HEK293T (cell line): ENCODE measurements around the gene ZNF138.

ENCODE experiments used
- ARNT ChIP-seq: fragments of 450-650 bp; IDR thresholded peaks from 2 replicates; pipeline ENCODE4 v1.6.1; 2017; ENCODE audit warnings: mild to moderate bottlenecking
- BHLHE40 ChIP-seq: fragments of 450-650 bp; IDR thresholded peaks from 2 replicates; pipeline ENCODE4 v1.6.1; 2016; ENCODE audit warnings: mild to moderate bottlenecking, moderate library complexity, borderline replicate concordance
- ELF4 ChIP-seq: fragments of 450-650 bp; IDR thresholded peaks from 2 replicates; pipeline ENCODE4 v1.6.1; 2017; ENCODE audit warnings: antibody characterized with exemption
- FOXA1 ChIP-seq: fragments of 450-650 bp; IDR thresholded peaks from 2 replicates; pipeline ENCODE4 v1.6.1; 2016; ENCODE audit warnings: mild to moderate bottlenecking
- FOXK2 ChIP-seq: fragments of 450-650 bp; IDR thresholded peaks from 2 replicates; pipeline ENCODE4 v1.6.1; 2016; ENCODE audit warnings: mild to moderate bottlenecking
- FOXM1 ChIP-seq: fragments of 450-650 bp; IDR thresholded peaks from 2 replicates; pipeline ENCODE4 v1.6.1; 2017; ENCODE audit warnings: mild to moderate bottlenecking, borderline replicate concordance
- L3MBTL2 ChIP-seq: fragments of 450-650 bp; conservative IDR thresholded peaks from 2 replicates; pipeline ENCODE4 v1.6.1; 2016; ENCODE audit warnings: mild to moderate bottlenecking
- TARDBP ChIP-seq: fragments of 450-650 bp; IDR thresholded peaks from 2 replicates; pipeline ENCODE4 v1.6.1; 2016
- TF ChIP-seq, protein P1 (sequence below): fragments of 450-650 bp; IDR thresholded peaks from 2 replicates; pipeline ENCODE4 v1.6.1; 2016

DNA sequence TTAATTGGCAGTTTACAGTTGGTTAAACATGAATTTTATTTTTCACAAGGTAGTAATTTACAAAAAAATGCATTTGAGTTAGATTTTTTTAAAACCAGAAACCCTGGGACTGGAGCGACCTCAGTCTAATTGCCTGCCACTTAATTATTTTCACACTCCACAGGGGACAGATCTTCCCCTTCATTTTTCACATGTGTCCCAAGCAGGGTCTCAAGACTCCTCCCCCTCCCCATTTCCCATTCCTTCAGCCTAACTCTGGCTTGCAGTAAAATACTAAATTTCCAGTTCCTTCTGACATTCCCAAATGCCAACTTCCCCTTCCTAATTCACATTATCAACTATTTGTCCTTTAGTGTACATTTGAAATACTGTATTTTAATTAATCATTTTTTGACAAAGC, 948 bp downstream of the ZNF138 start:
- no peak for TF ChIP-seq ELF4
- TF ChIP-seq TARDBP, result no peak
- TF ChIP-seq FOXA1, result no peak
- no peak for TF ChIP-seq FOXM1
- TF ChIP-seq ARNT, result no peak
- TF ChIP-seq FOXK2, result no peak
- no peak for TF ChIP-seq L3MBTL2
- TF ChIP-seq, protein P1, sequence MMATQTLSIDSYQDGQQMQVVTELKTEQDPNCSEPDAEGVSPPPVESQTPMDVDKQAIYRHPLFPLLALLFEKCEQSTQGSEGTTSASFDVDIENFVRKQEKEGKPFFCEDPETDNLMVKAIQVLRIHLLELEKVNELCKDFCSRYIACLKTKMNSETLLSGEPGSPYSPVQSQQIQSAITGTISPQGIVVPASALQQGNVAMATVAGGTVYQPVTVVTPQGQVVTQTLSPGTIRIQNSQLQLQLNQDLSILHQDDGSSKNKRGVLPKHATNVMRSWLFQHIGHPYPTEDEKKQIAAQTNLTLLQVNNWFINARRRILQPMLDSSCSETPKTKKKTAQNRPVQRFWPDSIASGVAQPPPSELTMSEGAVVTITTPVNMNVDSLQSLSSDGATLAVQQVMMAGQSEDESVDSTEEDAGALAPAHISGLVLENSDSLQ, result no peak
- no peak for TF ChIP-seq BHLHE40
